DMS153 treated with DMSO at 0.1 percent for 48 hours (cell line): Measurements from ENCODE around the gene ZNF20.

Source experiments
- DNase-seq: peaks from one replicate; lab custom pipeline; 2025; ENCODE audit not compliant: unreplicated experiment; lab: John Stamatoyannopoulos, UW

ZNF20 gene

GRCh38 chr19:12139885-12140544 lies at the start of gene ZNF20:
Gene ZNF20 (minus strand): TSS chr19:12140350. CDS start chr19:12140182, 168 bp downstream.
- DNase-seq, result peak; percentile 86

DNA sequence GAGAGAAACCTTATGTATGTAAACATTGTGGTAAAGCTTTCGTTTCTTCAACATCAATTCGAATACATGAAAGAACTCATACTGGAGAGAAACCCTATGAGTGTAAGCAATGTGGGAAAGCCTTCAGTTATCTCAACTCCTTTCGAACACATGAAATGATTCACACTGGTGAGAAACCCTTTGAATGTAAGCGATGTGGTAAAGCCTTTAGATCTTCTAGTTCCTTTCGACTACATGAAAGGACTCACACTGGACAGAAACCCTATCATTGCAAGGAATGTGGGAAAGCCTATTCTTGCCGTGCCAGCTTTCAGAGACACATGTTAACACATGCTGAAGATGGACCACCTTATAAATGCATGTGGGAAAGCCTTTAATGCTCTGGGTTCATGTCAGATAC lies 47.5 kb upstream of the ZNF20 start:
- DNase-seq, result no peak

GRCh38 chr19:12180377-12180776 lies 40.2 kb upstream of the ZNF20 start:
- no peak for DNase-seq

DNA sequence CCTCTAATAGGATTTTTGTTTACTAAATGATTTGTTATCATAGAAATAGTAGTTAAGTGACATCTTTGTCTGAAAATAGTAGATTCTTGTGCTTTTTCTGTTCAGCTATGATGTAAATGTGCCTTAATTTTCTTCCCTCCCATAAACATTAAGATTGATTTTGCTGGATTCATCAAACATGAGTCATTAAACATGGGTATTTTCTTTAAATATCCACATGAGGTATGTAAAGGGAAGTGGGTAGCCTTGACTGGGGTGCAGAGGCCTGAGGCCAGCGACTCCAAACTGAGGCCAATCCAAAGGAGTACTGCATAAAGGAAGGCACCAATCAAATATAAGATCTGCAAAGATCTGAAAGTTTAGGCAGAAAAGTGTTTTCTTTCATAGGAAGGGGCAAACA lies 26.5 kb upstream of the ZNF20 start:
- DNase-seq, result no peak

DNA sequence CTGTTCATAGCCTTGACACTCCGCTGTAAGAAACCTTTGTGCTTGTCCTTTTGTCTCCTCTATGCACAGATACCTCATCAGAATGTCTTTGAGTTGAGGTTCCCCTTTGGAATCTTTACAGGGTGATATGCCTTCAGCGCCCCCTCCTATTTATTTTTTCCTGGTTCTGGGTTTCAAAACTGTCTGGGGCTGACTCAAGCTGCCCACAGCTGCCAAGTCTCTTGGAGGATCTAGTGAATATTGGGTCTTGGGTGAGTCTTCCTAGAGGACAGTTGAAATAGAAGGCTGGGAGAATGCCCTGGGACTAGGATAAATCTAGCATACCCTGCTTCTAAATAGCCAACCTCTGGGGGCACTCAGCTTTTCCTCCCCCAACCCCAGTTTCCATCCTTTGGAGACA lies 23.7 kb upstream of the ZNF20 start:
- DNase-seq, result no peak

DNA sequence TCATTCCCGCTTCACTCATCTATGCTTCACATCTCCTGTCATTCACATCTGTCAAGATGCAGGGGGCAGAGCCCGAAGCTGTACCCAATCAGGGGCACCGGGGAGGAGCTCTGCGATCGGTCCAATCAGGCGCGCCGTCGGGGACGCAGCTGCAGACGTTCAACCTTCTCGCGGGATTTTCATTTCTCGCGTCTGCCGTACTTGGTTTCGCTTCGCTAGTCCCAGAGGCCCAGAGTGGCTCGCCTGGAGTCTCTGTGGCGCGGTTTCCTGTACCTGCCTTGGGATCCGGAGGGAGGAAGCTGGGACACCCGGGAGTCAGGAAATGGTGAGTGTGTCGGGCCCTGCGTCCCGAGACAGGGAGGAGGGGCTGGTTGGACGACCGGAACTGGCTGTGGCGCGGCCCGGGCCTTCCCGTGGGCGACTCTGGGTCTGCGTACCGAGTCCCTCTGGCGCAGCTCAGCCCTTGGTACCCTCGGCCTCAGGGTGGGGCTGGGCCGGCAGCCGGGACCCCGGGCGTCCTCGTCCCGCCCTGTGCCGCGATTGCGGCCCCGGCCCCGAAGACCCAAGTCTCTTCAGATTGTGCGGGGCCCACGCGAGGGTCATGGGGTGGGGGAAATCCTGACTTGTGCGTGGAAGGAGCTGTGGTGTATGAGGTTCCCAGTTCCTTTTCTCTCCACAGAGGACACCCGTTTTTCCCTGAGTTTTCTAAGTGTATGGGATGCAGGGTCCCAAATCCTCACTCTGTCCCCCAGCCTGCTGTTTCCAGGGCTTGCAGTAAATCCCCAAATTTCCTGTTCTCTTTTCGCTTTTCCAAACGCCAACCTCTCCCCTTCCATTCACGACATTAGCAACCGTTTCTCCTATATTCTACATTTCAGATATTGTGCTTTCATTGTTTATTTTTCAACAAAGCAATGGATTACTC lies 23.0 kb upstream of the ZNF20 start, which contains the start of gene ZNF136:
Gene ZNF136, plus strand, starts transcription at position 215 of the 925 bp plus-strand sequence. Its CDS starts 108 bp downstream, at position 323.
- DNase-seq, result peak; percentile 89

GRCh38 chr19:12162513-12162881 lies 22.3 kb upstream of the ZNF20 start:
- no peak for DNase-seq

DNA sequence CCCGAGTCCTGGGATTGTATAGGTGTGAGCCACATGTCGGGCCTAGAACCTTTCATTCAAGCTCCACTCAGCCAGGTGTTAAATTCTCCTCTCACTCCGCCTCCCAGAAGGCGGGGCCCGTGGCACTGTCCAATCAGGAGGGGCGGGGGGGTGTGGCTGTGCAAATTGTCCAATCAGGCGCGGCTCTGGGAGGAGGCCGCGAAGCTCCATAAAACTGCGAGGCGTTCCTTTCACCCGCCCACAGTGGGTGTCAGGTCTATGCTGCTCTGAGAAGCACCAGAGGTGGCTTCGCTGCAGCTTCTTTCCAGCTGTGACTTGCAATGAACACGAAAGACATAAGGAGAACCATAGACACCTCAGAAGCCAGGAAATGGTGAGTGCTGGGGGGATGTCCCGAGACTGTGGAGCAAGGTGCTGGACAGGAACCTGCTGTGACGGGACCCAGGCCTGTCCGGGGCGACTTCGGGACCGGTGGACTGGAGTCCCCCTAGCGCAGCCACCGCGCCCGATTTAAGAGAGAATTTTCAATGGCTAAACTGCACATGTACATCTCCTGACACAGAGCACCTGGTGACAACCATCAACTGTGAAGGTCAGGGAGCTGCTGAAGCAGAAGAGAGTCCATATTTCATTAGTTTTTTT lies 19.7 kb upstream of the ZNF20 start:
- no peak for DNase-seq

GRCh38 chr19:12156223-12157058 lies 16.3 kb upstream of the ZNF20 start, which contains the start of gene ZNF625:
Gene ZNF625 (minus strand): TSS chr19:12156734. CDS start chr19:12156558, 176 bp downstream.
- no peak for DNase-seq

GRCh38 chr19:12155324-12155860 lies 15.2 kb upstream of the ZNF20 start:
- DNase-seq, result no peak

DNA sequence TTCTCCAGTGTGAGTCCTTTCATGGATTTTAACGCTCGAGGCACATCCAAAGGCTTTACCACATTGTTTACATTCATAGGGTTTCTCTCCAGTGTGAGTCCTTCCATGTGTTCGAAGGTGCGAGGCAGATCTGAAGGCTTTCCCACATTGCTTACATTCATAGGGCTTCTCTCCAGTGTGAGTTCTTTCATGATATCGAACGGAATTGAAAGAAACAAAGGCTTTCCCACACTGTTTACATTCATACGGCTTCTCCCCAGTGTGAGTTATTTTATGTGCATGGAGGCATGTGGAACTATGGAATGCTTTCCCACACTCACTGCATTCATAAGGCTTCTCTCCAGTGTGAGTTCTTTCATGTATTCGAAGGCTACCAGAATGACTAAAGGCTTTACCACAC lies 5.2 kb upstream of the ZNF20 start:
- no peak for DNase-seq

DNA sequence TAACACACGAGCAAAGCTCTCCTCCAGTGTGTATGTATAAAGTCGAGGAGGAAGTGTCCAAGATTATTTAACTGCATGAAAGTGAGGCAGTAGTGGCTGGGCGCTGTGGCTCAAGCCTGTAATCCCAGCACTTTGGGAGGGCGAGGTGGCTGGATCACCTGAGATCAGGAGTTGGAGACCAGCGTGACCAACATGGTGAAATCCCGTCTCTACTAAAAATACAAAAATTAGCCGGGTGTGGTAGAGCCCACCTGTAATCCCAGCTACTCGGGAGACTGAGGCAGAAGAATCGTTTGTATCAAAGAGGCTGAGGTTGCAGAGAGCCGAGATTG lies 1.2 kb upstream of the ZNF20 start:
- DNase-seq, result no peak

GRCh38 chr19:12140545-12141404 lies 625 bp upstream of the ZNF20 start:
- peak; percentile 65 for DNase-seq

DNA sequence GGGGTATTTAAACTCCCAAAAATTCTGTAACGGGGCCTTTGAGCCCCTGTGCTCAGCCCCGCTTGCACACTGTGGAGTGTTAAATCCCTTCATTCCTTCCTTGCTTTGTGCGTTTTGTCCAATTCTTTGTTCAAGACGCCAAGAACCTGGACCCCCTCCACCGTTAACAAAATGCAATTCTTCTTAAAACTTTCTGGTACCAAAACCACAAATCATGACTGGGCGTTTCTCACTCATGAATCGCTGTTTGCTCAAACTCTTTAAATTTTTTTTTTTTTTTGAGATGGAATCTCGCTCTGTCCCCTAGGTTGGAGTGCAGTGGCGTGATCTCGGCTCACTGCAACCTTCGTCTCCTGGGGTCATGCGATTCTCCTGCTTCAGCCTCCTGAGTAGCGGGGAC lies 881 bp downstream of the ZNF20 start:
- DNase-seq, result no peak

- DNase-seq, result no peak
These were observed 2.8 kb downstream of the ZNF20 start for GRCh38 chr19:12137221-12137940.

DNA sequence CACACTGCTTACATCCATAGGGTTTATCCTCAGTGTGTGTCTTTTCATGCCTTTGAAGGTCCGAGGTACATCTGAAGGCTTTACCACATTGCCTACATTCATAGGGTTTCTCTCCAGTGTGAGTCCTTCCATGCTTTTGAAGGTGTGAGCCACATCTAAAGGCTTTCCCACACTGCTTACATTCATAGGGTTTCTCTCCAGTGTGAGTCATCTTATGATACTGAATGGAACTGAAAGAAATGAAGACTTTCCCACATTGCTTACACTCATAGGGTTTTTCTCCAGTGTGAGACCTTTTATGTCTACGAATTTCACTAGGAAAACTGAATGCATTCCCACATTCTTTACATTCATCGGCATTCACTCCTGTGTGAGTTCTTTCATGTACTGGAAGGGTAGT lies 7.1 kb downstream of the ZNF20 start:
- no peak for DNase-seq

DNA sequence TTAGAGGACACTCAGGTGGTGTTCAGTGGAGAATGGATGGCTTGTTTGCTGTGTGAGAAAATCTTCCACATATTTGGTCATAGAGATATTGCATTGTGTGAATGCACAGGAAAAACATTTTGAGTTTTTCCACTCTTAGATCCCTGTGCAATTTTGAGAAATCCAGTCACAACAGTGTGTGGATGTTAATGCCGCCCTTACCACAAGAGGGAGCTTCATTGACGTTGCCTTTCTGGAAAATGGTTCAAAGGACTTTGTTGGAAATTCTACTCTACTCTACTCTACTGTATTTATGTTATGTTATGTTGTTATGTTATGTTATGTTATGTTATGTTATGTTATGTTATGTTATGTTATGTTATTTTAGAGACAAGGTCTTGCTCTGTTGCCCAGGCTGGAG lies 13.4 kb downstream of the ZNF20 start:
- DNase-seq, result no peak

GRCh38 chr19:12117201-12117970 lies 22.8 kb downstream of the ZNF20 start:
- DNase-seq, result no peak
